Measurements from ENCODE around the gene ZNF488.

Gene ZNF488

GRCh38 chr10:47381427-47382379, 2.4 kb downstream of the ZNF488 start:
- no peak for DNase-seq

DNA sequence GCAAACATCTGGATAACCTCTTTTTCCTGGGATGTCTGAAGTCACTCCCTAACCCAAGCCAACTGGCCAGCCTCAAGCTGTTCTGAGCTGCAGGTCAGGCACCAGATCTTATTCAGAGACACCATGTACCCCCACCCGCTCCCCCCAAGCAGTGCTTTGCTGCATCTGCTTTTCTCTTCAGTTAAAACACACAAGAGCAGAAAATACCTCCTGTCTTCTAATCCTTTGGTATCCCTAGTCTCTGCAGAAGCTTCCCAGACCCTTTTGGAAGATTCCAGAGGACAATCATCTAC, 3.0 kb downstream of the ZNF488 start:
- DNase-seq: no peak

GRCh38 chr10:47380341-47381102, 3.6 kb downstream of the ZNF488 start:
- DNase-seq: no peak

DNA sequence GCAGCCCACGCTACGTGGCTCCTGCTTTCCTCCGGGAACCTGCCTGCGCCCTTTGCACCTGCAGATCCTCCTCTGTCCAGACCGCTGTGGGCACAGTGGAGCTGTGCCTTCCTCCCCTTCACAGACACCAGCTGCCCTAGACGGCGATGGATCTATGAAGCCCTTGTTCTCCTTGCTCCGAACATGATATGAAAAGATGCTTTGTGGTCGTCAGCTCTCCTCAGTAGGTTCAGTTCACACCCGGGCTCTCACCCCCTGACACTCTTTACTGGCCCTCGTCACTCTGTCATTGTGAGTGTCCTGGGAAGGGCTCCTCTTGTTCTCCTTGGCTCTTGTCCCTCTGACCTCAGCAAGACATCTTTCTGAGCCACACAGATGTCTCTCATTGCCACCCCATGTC, 4.2 kb downstream of the ZNF488 start:
- DNase-seq: no peak

GRCh38 chr10:47379445-47379785, 4.7 kb downstream of the ZNF488 start:
- no peak for DNase-seq

DNA sequence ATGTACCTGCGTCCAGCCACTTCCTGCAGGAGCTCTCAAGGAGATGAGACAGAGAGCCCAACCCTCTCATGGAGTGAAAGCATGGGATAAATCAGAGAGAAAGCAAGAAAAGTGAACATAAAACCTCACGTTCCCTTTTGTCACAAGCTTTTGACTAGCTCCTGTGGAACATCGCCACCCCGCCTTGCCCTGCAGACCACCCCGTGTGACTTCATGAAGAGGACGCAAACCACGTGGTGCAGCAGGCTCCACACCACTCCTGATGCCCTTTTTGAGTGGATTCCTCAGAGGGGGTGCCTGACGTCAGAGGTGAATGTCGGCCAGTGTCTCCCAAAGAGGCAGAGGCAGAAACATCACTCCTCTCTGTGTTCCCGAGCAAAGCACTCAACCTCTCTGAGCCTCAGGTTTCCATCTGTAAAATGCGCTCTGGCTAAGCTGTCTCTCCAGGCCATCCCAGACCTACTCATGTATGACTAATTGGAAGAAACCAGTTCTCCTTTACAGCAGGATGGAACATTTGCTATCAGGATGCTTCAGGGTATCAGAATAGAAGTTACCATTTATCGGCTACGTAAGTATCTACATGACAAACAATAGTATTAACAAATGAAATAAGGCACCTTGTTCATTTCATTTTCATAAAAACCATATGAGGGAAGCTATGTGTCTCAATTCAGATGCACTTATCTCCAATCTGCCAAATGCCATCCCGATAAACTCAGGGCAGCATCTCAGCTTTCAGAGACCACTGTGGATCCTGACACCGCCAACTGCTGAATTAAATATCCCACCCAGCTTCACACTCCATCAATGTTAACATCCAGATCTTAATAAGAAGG, 5.3 kb downstream of the ZNF488 start:
- no peak for DNase-seq

GRCh38 chr10:47378183-47378510, 5.9 kb downstream of the ZNF488 start:
- no peak for DNase-seq

GRCh38 chr10:47376522-47377220, 7.4 kb downstream of the ZNF488 start:
- DNase-seq: no peak

DNA sequence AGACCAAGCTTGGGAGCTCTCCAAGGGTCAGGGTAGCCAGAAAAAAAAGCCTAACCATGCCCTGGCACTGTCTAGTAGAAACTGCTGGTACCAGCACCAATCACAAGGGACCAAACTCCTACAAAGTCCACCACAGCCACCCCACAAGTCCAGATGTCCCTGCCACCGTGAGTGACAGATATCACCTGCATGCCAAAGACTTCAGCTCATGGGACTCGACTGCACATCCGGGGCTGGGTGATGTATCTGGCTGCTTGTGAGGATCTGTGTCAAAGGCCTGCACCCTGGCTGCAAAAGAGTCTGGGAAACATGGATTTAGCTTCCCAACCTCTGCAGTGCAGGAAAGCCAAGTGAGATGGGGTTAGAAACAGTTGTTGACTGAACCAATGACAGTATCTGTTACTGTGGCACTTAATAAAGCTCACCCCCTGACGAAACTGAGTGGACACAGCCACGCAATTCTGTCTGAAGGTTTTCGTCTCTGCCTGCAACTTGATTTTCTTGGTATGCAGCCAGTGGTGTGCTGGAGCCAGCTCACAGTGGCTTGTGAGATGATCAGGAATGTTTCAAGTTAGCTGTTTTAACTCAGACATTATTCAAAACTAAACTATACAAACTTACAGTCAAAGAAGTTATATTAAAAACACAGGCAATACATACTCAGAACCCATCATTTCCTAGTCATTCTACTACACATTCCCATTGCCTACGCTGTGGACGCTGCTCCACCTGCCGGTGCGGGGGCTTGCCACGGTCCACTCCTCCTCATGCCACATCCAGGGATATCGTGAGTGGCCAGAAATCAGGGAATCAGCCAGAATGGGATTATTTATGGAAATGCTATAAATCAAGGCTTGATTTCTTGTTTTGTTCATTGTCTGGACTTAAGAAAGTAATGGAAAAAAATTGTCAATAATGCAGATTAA, 9.2 kb downstream of the ZNF488 start:
- no peak for DNase-seq

- no peak for DNase-seq
Measured at GRCh38 chr10:47372726-47373125, 11.4 kb downstream of the ZNF488 start.

- DNase-seq: no peak
Measured at GRCh38 chr10:47371629-47372485, 12.2 kb downstream of the ZNF488 start.

DNA sequence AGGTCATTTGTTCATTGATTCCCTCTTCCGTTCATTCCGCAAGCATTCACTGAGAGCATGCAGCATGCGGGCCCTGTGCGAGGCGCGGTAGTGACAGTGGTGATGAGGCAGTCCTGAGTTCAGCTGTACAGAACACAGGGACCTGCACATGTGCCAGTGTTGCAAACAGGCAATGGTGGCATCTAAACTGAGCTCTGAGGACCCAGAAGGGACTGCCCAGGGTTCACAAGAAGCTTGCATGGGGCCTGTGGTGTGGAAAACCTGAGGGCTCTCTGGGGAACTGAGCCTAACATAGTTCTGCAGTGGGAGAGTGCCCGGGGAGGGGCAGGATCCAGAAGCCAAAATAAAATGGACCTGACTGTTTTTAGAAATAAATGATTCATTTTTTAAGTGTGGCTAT, 13.2 kb downstream of the ZNF488 start:
- DNase-seq: no peak

- DNase-seq: no peak
Measured at GRCh38 chr10:47370015-47370767, 13.9 kb downstream of the ZNF488 start.

- DNase-seq: no peak
Measured at GRCh38 chr10:47369251-47369894, 14.7 kb downstream of the ZNF488 start.

- no peak for DNase-seq
Measured at GRCh38 chr10:47368431-47369180, 15.5 kb downstream of the ZNF488 start.

- no peak for DNase-seq
Measured at GRCh38 chr10:47367646-47368045, 16.4 kb downstream of the ZNF488 start.

- DNase-seq: no peak
Measured at GRCh38 chr10:47366731-47367460, 17.2 kb downstream of the ZNF488 start.

DNA sequence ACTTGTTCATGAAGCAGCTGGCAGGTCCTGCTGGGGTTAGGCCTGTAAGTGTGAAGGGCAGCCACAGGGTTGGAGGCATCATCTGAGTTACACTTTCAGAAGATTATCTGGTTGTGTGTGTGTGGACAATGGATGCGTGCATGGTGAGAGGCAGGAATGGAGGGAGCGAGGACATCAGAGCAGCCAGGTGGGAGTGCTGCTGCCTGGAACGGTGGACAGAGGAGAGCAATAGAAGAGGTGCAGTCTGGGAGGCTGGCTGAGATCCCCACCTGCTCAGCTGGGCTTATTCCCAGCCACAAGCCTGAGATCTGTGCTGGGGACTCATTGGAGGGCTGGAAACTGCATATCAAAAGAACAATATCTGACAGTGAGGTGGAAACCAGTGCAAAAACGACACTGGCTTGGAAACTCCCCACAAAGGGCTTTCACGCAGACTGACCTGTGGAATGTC, 17.9 kb downstream of the ZNF488 start:
- DNase-seq: no peak
